ENCODE measurements around the gene FGF5. TPM values are rescaled to one million over a fixed set of nuclear protein-coding genes. Genes with fewer than 3 reads are reported as not detected.
A peak's percentile ranks its signal among the peaks of the same experiment; 100 is the strongest.

Gene FGF5
- total and polyA plus RNA-seq, 4 donors = 0.15 TPM; not detected in 3

GRCh38 chr4:80324171-80324570 is 57.7 kb downstream of the FGF5 start:
- Histone ChIP-seq H3K4me3 (ENCODE audit: low read length in 2 of 2) (no peak overlapping the region), H3K36me3 (ENCODE audit: control insufficient read depth in 1 of 2, insufficient read depth in 2 of 2, low read length in 1 of 2) (no peaks in the 10 kb centered on the region), H3K4me1 (ENCODE audit: control insufficient read depth in 1 of 2, insufficient read depth in 2 of 2, low read length in 2 of 2) (no peaks in the 10 kb centered on the region), H3K27me3 (ENCODE audit: control insufficient read depth in 1 of 2, insufficient read depth in 2 of 2, low read length in 1 of 2) (no peaks in the 10 kb centered on the region), H3K27ac (ENCODE audit: low read depth in 1 of 2, low read length in 2 of 2) (no peak overlapping the region), H3K9me3 (ENCODE audit: control insufficient read depth, low read length) (no peaks in the 10 kb centered on the region)
- 75 to 80% methylated on average over 6 of the region's 6 CpGs for WGBS, 2 donors
- no peak for ATAC-seq (ENCODE audit: low FRiP score)
- no peak for DNase-seq
- intact Hi-C loops (cut with DNase I) = no loop called here

DNA sequence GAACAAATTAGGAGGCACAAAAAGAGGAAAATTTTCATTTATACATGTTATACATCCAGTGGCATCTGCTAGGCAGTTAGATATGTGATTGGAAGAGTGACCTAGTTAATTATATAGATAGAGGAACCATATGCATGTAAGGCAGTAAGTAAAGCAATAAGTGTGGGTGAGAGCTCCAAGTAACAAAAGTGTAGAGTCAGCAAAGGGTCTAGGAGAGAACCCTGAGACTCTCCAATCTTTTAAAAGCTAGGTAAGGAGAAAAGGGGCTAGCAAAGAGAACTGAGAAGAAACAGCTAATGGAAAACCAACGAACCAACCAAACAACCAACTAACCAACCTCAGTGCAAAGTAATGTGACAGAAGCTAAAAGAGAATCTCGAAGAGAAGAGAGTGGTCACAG is 65.2 kb downstream of the FGF5 start:
- no peaks in the 10 kb centered on the region for H3K36me3 ChIP-seq (ENCODE audit: control insufficient read depth in 1 of 2, insufficient read depth in 2 of 2, low read length in 1 of 2)
- intact Hi-C loops (cut with DNase I) = no loop called here
- WGBS, 2 donors = 76 to 81% methylated on average over 2 of the region's 2 CpGs
- H3K27me3 ChIP-seq (ENCODE audit: control insufficient read depth in 1 of 2, insufficient read depth in 2 of 2, low read length in 1 of 2) = no peaks in the 10 kb centered on the region
- DNase-seq (no peak), ATAC-seq (ENCODE audit: low FRiP score) (no peak)
- H3K4me1 ChIP-seq (ENCODE audit: control insufficient read depth in 1 of 2, insufficient read depth in 2 of 2, low read length in 2 of 2) = no peaks in the 10 kb centered on the region
- no peak overlapping the region for H3K27ac ChIP-seq (ENCODE audit: low read depth in 1 of 2, low read length in 2 of 2)
- no peaks in the 10 kb centered on the region for H3K9me3 ChIP-seq (ENCODE audit: control insufficient read depth, low read length)
- H3K4me3 ChIP-seq (ENCODE audit: low read length in 2 of 2) = no peak overlapping the region

DNA sequence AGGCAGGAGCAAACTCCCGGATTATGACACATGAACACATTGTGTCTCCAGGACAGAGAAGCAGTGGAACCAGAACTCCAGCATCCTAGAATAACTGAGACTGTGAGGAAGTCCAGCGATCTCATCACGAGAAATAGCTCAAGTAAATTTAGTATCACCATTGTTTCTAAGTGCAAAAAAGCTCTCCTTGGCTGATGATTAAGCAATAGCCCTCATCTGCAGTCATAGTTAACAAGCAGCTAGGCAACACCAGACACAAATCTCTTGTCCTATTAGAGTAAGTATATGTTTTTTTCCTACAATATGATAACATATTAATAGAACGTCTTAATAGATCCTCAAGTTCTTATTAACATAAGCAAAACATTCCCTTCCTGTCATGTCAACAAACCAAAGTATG is 66.7 kb downstream of the FGF5 start:
- Histone ChIP-seq H3K27ac (ENCODE audit: low read depth in 1 of 2, low read length in 2 of 2) (no peak overlapping the region), H3K9me3 (ENCODE audit: control insufficient read depth, low read length) (no peaks in the 10 kb centered on the region), H3K36me3 (ENCODE audit: control insufficient read depth in 1 of 2, insufficient read depth in 2 of 2, low read length in 1 of 2) (no peaks in the 10 kb centered on the region), H3K27me3 (ENCODE audit: control insufficient read depth in 1 of 2, insufficient read depth in 2 of 2, low read length in 1 of 2) (no peaks in the 10 kb centered on the region), H3K4me3 (ENCODE audit: low read length in 2 of 2) (no peak overlapping the region), H3K4me1 (ENCODE audit: control insufficient read depth in 1 of 2, insufficient read depth in 2 of 2, low read length in 2 of 2) (no peaks in the 10 kb centered on the region)
- DNase-seq (no peak), ATAC-seq (ENCODE audit: low FRiP score) (no peak)
- 40 to 41% methylated on average over 4 of the region's 4 CpGs for WGBS, 2 donors
- intact Hi-C loops (cut with DNase I) = no loop called here

- Histone ChIP-seq H3K27me3 (ENCODE audit: control insufficient read depth in 1 of 2, insufficient read depth in 2 of 2, low read length in 1 of 2) (no peaks in the 10 kb centered on the region), H3K9me3 (ENCODE audit: control insufficient read depth, low read length) (no peaks in the 10 kb centered on the region), H3K27ac (ENCODE audit: low read depth in 1 of 2, low read length in 2 of 2) (no peak overlapping the region), H3K36me3 (ENCODE audit: control insufficient read depth in 1 of 2, insufficient read depth in 2 of 2, low read length in 1 of 2) (no peaks in the 10 kb centered on the region), H3K4me3 (ENCODE audit: low read length in 2 of 2) (no peak overlapping the region), H3K4me1 (ENCODE audit: control insufficient read depth in 1 of 2, insufficient read depth in 2 of 2, low read length in 2 of 2) (no peaks in the 10 kb centered on the region)
- 82% methylated on average over 1 of the region's 1 CpG for whole genome bisulfite sequencing, 2 donors
- DNase-seq (no peak), ATAC-seq (ENCODE audit: low FRiP score) (no peak)
- intact Hi-C loops (cut with DNase I) = no loop called here
Measured at GRCh38 chr4:80334568-80334967, 68.1 kb downstream of the FGF5 start.

DNA sequence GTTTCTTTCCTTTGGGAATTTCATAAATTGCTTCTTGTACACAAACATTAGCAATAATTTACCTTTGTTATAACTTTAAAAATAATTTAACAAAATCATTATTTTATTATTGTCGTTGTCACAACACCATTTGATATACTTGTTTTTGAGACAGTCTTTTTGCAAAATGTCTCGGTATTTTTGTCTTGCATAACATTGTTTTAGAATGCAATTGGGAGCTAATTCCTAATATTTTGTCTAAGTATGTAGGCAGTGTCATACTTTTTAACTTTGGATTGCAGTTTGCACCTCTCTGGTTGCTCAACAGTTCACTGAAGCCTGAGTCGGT is 68.7 kb downstream of the FGF5 start:
- no peak overlapping the region for H3K27ac ChIP-seq (ENCODE audit: low read depth in 1 of 2, low read length in 2 of 2)
- intact Hi-C loops (cut with DNase I) = no loop called here

GRCh38 chr4:80335554-80336358 is 69.3 kb downstream of the FGF5 start, which contains the start of gene CFAP299:
TSS of gene CFAP299 (plus strand) at chr4:80335730.
- Histone ChIP-seq H3K9me3 (ENCODE audit: control insufficient read depth, low read length) (peaks cover 2% of the 10 kb centered on the region), H3K4me1 (ENCODE audit: control insufficient read depth in 1 of 2, insufficient read depth in 2 of 2, low read length in 2 of 2) (no peaks in the 10 kb centered on the region), H3K4me3 (ENCODE audit: low read length in 2 of 2) (peak within 1 kb of the TSS; percentile 27 to 40), H3K36me3 (ENCODE audit: control insufficient read depth in 1 of 2, insufficient read depth in 2 of 2, low read length in 1 of 2) (no peaks in the 10 kb centered on the region), H3K27me3 (ENCODE audit: control insufficient read depth in 1 of 2, insufficient read depth in 2 of 2, low read length in 1 of 2) (no peaks in the 10 kb centered on the region), H3K27ac (ENCODE audit: low read depth in 1 of 2, low read length in 2 of 2) (no peak within 1 kb of the TSS)
- DNase-seq (peak; percentile 84 to 88), ATAC-seq (ENCODE audit: low FRiP score) (peak; percentile 83)
- intact Hi-C loops (cut with DNase I) = no loop called here
- 1% methylated on average over 44 to 49 of the region's 49 CpGs for WGBS, 2 donors

More for the DNA sequence above, 68.7 kb downstream of the FGF5 start:
- peak overlapping the region in 1 of 2 donors; percentile 27 for H3K4me3 ChIP-seq (ENCODE audit: low read length in 2 of 2)
- H3K4me1 ChIP-seq (ENCODE audit: control insufficient read depth in 1 of 2, insufficient read depth in 2 of 2, low read length in 2 of 2) = no peaks in the 10 kb centered on the region
- H3K9me3 ChIP-seq (ENCODE audit: control insufficient read depth, low read length) = peaks cover 2% of the 10 kb centered on the region
- no peak for DNase-seq
- 9 to 11% methylated on average over 3 of the region's 3 CpGs for WGBS, 2 donors
- no peaks in the 10 kb centered on the region for H3K27me3 ChIP-seq (ENCODE audit: control insufficient read depth in 1 of 2, insufficient read depth in 2 of 2, low read length in 1 of 2)
- ATAC-seq (ENCODE audit: low FRiP score) = no peak
- no peaks in the 10 kb centered on the region for H3K36me3 ChIP-seq (ENCODE audit: control insufficient read depth in 1 of 2, insufficient read depth in 2 of 2, low read length in 1 of 2)

DNA sequence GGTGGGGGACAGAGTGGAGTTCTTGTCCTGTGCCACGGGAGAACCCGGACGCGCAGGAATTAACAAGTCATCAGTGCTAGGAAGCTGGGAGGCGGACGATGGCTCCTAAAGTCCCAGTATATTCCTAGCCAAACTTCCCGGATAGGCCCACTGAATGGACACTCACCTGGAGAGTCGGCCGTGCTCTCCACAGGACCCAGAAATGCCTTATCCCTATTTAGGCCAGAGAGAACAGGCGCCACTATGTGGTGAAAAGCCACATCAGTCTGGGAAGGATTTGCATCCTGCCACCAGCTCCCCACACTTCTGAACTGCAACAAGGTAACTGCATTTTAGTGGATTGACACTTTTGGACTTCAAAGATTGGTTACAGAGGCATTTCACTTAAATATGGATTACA is 70.1 kb downstream of the FGF5 start:
- H3K4me1 ChIP-seq (ENCODE audit: control insufficient read depth in 1 of 2, insufficient read depth in 2 of 2, low read length in 2 of 2) = no peaks in the 10 kb centered on the region
- ATAC-seq (ENCODE audit: low FRiP score) (no peak), DNase-seq (peak in 1 of 2 donors; percentile 34)
- no peaks in the 10 kb centered on the region for H3K36me3 ChIP-seq (ENCODE audit: control insufficient read depth in 1 of 2, insufficient read depth in 2 of 2, low read length in 1 of 2)
- H3K9me3 ChIP-seq (ENCODE audit: control insufficient read depth, low read length) = peaks cover 2% of the 10 kb centered on the region
- no peak overlapping the region for H3K27ac ChIP-seq (ENCODE audit: low read depth in 1 of 2, low read length in 2 of 2)
- H3K27me3 ChIP-seq (ENCODE audit: control insufficient read depth in 1 of 2, insufficient read depth in 2 of 2, low read length in 1 of 2) = no peaks in the 10 kb centered on the region
- 11 to 14% methylated on average over 10 of the region's 10 CpGs for WGBS, 2 donors
- intact Hi-C loops (cut with DNase I) = no loop called here
- H3K4me3 ChIP-seq (ENCODE audit: low read length in 2 of 2) = no peak overlapping the region

GRCh38 chr4:80340036-80340435 is 73.6 kb downstream of the FGF5 start:
- intact Hi-C loops (cut with DNase I) = no loop called here

More at GRCh38 chr4:80340036-80340435, 73.6 kb downstream of the FGF5 start:
- no peak for ATAC-seq (ENCODE audit: low FRiP score)
- no peaks in the 10 kb centered on the region for H3K36me3 ChIP-seq (ENCODE audit: control insufficient read depth in 1 of 2, insufficient read depth in 2 of 2, low read length in 1 of 2)
- WGBS, 2 donors = 59 to 60% methylated on average over 2 of the region's 2 CpGs
- no peaks in the 10 kb centered on the region for H3K27me3 ChIP-seq (ENCODE audit: control insufficient read depth in 1 of 2, insufficient read depth in 2 of 2, low read length in 1 of 2)
- no peak overlapping the region for H3K4me3 ChIP-seq (ENCODE audit: low read length in 2 of 2)
- H3K4me1 ChIP-seq (ENCODE audit: control insufficient read depth in 1 of 2, insufficient read depth in 2 of 2, low read length in 2 of 2) = no peaks in the 10 kb centered on the region
- H3K27ac ChIP-seq (ENCODE audit: low read depth in 1 of 2, low read length in 2 of 2) = no peak overlapping the region
- DNase-seq = no peak
- peaks cover 2% of the 10 kb centered on the region for H3K9me3 ChIP-seq (ENCODE audit: control insufficient read depth, low read length)

Measured in aorta (tissue), 5 donors.